Ovary (tissue), 9 donors: ENCODE data around the gene SVEP1. TPM values are rescaled to one million over a fixed set of nuclear protein-coding genes. Genes with fewer than 3 reads are reported as not detected.

Experiments
- DNase-seq, 5 donors: peaks; one replicate each; pipeline ENCODE4 v3.0.0-alpha.2; 2019 to 2020
- H3K27ac ChIP-seq, 2 donors: fragments of 200-600 bp; one replicate each; pipeline versions ENCODE4 v1.5.1 to v1.8.0; 2019 to 2022
- H3K27me3 ChIP-seq: fragments of 200-600 bp; one replicate; pipeline ENCODE4 v1.8.0; 2022
- H3K36me3 ChIP-seq: fragments of 200-600 bp; sonication (generic); one replicate; pipeline ENCODE4 v1.5.1; 2019
- H3K4me1 ChIP-seq: one replicate; pipeline ENCODE4 v1.8.1; 2013; ENCODE audit warnings: mild to moderate bottlenecking, moderate library complexity; ENCODE audit not compliant: insufficient read depth
- H3K4me3 ChIP-seq: fragments of 200-600 bp; sonication (generic); one replicate; pipeline ENCODE4 v1.5.1; 2017
- H3K9me3 ChIP-seq, 2 donors: fragments of 200-600 bp in 1 of 2; sonication (generic) in 1 of 2; one replicate each; pipeline versions ENCODE4 v1.5.1 to v1.8.1; 2013 to 2019; ENCODE audit warnings: mild to moderate bottlenecking in 1 of 2, moderate library complexity in 1 of 2
- EP300 ChIP-seq: sonication (generic); formaldehyde crosslinking; IDR thresholded peaks from one replicate; pipeline ENCODE4 v1.6.1; 2017; ENCODE audit warnings: antibody characterized with exemption
- POLR2A ChIP-seq: fragments of 450-650 bp; IDR thresholded peaks from one replicate; pipeline ENCODE4 v1.6.1; 2017; ENCODE audit warnings: antibody characterized with exemption, mild to moderate bottlenecking, moderate library complexity
- WGBS, 3 donors: extraction: QIAGEN DNeasy Blood & Tissue Kit in 1 of 3; methylation state at CpG; one replicate each; pipeline versions ENCODE4 v1.1.5 to v1.1.7; 2013 to 2017; 5-methylcytosine and 5-hydroxymethylcytosine counted together
- intact Hi-C, 4 donors: fragments of 100-400 bp; cut with DNase I; formaldehyde crosslinking; loops; one replicate each; pipeline versions ENCODE4 v1.11.0 to v1.15.1; 2022 to 2023
- polyA plus RNA-seq, 2 donors: library from polyadenylated mRNA; stranded (reverse); fragments of 200-250 nt in 1 of 2; fragments of 350-450 nt in 1 of 2; fragmentation: Illumina TruSeq in 1 of 2; extraction: RNeasy Lipid Tissue Mini Kit (QIAGEN cat#74804) in 1 of 2; gene quantifications; one replicate each; pipeline ENCODE4 v1.2.3, GENCODE V29; 2013 to 2014
- total RNA-seq, 7 donors: library from RNA; depleted of rRNA in 2 of 7; stranded (reverse); fragments of >200 nt in 2 of 7; fragmentation: NEBNext Ultra II Directional in 3 of 7; extraction: Animal tissue kit (Norgen Biotek cat#: 25700) in 3 of 7; gene quantifications; one replicate each; pipeline versions ENCODE4 v1.1.0 to v1.2.4, GENCODE V29; 2016 to 2023
- TF ChIP-seq, protein P1 (sequence below), 3 donors: fragments of 450-650 bp in 2 of 3; fragments of 200-600 bp in 1 of 3; IDR thresholded peaks; one replicate each; pipeline versions ENCODE4 v1.5.1 to v1.8.0; 2016 to 2022; ENCODE audit warnings: antibody characterized with exemption in 3 of 3, mild to moderate bottlenecking in 1 of 3
- donor health status: DM: no; HTN: no; CAD: no; lungs with moderate emphysema.
- donor health status: DM: no; HTN: no; CAD: no.
- donor health status: Bipolar disorder and iron deficiency.
- donor health status: DM: yes; HTN: yes; CAD: no.
- donor health status: DM: no; HTN: no; CAD: no.
- donor health status: DM: yes; HTN: yes; CAD: no.

The SVEP1 gene
- total and polyA plus RNA-seq, 9 donors = 0.40 to 23.1 (median 13.3) TPM

DNA sequence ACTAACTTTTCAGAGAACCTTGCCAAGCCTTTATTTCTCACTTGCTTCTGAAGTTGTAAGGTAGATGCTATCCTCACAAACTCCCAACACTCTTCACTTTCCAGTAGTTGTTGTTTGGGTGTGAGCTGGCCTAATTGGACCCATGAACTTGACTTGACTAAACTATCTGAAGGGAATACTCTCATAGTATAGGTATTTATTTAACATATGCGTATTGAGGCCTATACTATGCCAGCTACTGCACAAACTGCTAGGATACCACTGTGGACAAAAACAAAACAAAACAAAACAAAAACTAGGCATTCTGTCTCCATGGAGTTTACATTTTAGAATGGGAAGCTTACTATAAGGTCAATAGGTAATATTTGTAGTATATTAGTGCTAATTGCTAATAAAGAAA, 243.2 kb downstream of the SVEP1 start:
- no peaks in the 10 kb centered on the region for H3K27me3 ChIP-seq

DNA sequence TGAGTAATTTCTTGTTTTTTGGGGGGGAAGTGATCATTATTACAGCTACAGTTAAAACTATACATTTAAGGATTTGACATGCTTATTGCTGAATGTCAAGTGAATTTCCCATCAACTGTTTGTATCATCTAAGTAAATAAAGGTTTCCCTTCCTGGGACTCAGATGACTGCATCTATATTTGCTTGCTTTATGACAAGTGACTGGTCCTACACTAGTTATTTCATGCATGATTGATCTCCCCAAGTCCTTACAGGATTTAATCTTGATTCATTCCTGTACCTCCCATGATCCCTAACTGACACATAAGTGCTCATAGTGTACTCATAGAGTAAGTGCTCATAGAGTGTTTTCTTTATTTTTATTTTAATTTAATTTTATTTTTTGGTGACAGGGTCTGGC, 244.7 kb downstream of the SVEP1 start:
- no peaks in the 10 kb centered on the region for H3K4me1 ChIP-seq
- DNase-seq = no peak
- intact Hi-C loops = no loop called here
- no peaks in the 10 kb centered on the region for H3K36me3 ChIP-seq
- H3K9me3 ChIP-seq = no peaks in the 10 kb centered on the region
- H3K27ac ChIP-seq = no peak overlapping the region
- TF ChIP-seq, protein P1, sequence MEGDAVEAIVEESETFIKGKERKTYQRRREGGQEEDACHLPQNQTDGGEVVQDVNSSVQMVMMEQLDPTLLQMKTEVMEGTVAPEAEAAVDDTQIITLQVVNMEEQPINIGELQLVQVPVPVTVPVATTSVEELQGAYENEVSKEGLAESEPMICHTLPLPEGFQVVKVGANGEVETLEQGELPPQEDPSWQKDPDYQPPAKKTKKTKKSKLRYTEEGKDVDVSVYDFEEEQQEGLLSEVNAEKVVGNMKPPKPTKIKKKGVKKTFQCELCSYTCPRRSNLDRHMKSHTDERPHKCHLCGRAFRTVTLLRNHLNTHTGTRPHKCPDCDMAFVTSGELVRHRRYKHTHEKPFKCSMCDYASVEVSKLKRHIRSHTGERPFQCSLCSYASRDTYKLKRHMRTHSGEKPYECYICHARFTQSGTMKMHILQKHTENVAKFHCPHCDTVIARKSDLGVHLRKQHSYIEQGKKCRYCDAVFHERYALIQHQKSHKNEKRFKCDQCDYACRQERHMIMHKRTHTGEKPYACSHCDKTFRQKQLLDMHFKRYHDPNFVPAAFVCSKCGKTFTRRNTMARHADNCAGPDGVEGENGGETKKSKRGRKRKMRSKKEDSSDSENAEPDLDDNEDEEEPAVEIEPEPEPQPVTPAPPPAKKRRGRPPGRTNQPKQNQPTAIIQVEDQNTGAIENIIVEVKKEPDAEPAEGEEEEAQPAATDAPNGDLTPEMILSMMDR (IDR thresholded peaks at IDR 0.05) = no peak
- TF ChIP-seq EP300 (no peak), POLR2A (no peak)
- no peak overlapping the region for H3K4me3 ChIP-seq
- no peaks in the 10 kb centered on the region for H3K27me3 ChIP-seq

More for the DNA sequence above, 243.2 kb downstream of the SVEP1 start:
- H3K36me3 ChIP-seq = no peaks in the 10 kb centered on the region
- no peaks in the 10 kb centered on the region for H3K9me3 ChIP-seq
- H3K27ac ChIP-seq = no peak overlapping the region
- TF ChIP-seq, protein P1 (IDR thresholded peaks at IDR 0.05) = no peak
- TF ChIP-seq POLR2A (no peak), EP300 (no peak)
- 95 to 98% (median 97%) methylated on average over 1 of the region's 1 CpG for WGBS, 3 donors
- no peak overlapping the region for H3K4me3 ChIP-seq
- H3K4me1 ChIP-seq = no peaks in the 10 kb centered on the region
- no peak for DNase-seq
- intact Hi-C loops = no loop called here

GRCh38 chr9:110334183-110334582, 245.4 kb downstream of the SVEP1 start:
- DNase-seq = no peak
- TF ChIP-seq POLR2A (no peak), EP300 (no peak)
- TF ChIP-seq, protein P1 (IDR thresholded peaks at IDR 0.05) = no peak
- WGBS, 3 donors = 83 to 85% (median 83%) methylated on average over 4 of the region's 4 CpGs

DNA sequence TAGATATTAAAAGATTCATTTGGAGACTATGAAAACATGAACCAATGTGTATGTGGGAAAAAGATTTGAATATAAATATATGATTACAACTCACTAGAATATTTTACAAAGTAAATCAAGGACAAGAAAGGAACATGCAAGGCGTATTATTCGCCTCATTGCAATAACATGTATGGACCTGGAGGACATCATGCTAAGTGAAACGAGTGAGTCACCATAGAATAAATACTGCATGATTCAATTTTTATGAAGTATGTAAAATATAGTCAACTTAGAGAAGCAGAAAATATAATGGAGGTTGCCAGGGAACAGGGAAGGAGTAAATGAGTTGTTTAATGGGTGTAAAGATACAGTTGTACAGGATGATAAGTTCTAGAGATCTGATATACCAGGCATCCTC, 246.8 kb downstream of the SVEP1 start:
- no peaks in the 10 kb centered on the region for H3K36me3 ChIP-seq
- intact Hi-C loops = no loop called here
- H3K27me3 ChIP-seq = no peaks in the 10 kb centered on the region
- WGBS, 3 donors = 83 to 87% (median 86%) methylated on average over 3 of the region's 3 CpGs
- H3K4me3 ChIP-seq = no peak overlapping the region
- H3K4me1 ChIP-seq = no peaks in the 10 kb centered on the region
- DNase-seq = no peak
- no peaks in the 10 kb centered on the region for H3K9me3 ChIP-seq
- H3K27ac ChIP-seq = no peak overlapping the region
- no peak for TF ChIP-seq EP300
- no peak for TF ChIP-seq POLR2A
- TF ChIP-seq, protein P1 (IDR thresholded peaks at IDR 0.05) = no peak

More at GRCh38 chr9:110334183-110334582, 245.4 kb downstream of the SVEP1 start:
- Histone ChIP-seq H3K9me3 (no peaks in the 10 kb centered on the region), H3K4me1 (no peaks in the 10 kb centered on the region), H3K27me3 (no peaks in the 10 kb centered on the region), H3K27ac (no peak overlapping the region), H3K36me3 (no peaks in the 10 kb centered on the region), H3K4me3 (no peak overlapping the region)
- intact Hi-C loops = no loop called here
